CD4-positive, alpha-beta memory T cell (primary cell): ENCODE results near the gene MYB. TPM values are rescaled to one million over a fixed set of nuclear protein-coding genes. Genes with fewer than 3 reads are reported as not detected.

Experiments
- CTCF ChIA-PET: fragments of 350-600 bp; sonication (Branson Sonifier 250); formaldehyde crosslinking; loops from one replicate; lab custom pipeline; 2021; ENCODE audit warnings: inconsistent platforms; ENCODE audit not compliant: partially characterized antibody; lab: Charles Lee
- POLR2A ChIA-PET: fragments of 350-600 bp; sonication (Branson Sonifier 250); formaldehyde crosslinking; loops from one replicate; lab custom pipeline; 2021; ENCODE audit not compliant: partially characterized antibody; lab: Charles Lee
- DNase-seq, 5 donors: peaks; one replicate each; pipeline versions ENCODE4 v3.0.0 to v3.0.0-alpha.2; 2020 to 2022; ENCODE audit warnings: mixed read lengths in 1 of 5
- H3K27ac ChIP-seq: one replicate; pipeline ENCODE4 v1.7.0; 2013; ENCODE audit warnings: low read depth, low read length
- H3K27me3 ChIP-seq: 2 replicates; pipeline ENCODE4 v1.7.0; 2013; ENCODE audit warnings: mild to moderate bottlenecking, low read length, moderate library complexity; ENCODE audit not compliant: insufficient read depth
- H3K36me3 ChIP-seq: 2 replicates; pipeline ENCODE4 v1.7.0; 2013; ENCODE audit warnings: mild to moderate bottlenecking, low read length, moderate library complexity; ENCODE audit not compliant: insufficient read depth
- H3K4me1 ChIP-seq: 2 replicates; pipeline ENCODE4 v1.7.0; 2013; ENCODE audit warnings: mild to moderate bottlenecking, low read length, moderate library complexity; ENCODE audit not compliant: insufficient read depth
- H3K4me3 ChIP-seq, 2 donors: one replicate each; pipeline ENCODE4 v1.7.0; 2013; ENCODE audit warnings: low read length in 2 of 2, mild to moderate bottlenecking in 1 of 2
- H3K9me3 ChIP-seq, 2 donors: one replicate each; pipeline ENCODE4 v1.7.0; 2013; ENCODE audit warnings: low read length in 2 of 2, control low read depth in 1 of 2; ENCODE audit not compliant: control insufficient read depth in 1 of 2
- H3K27ac Mint-ChIP-seq, 7 donors: one replicate each; pipeline ENCODE4 v1.8.0; 2020 to 2021; ENCODE audit warnings: mixed read lengths in 7 of 7, mild to moderate bottlenecking in 6 of 7, inconsistent platforms in 3 of 7, moderate library complexity in 3 of 7
- H3K27me3 Mint-ChIP-seq, 2 donors: one replicate each; pipeline ENCODE4 v1.8.0; 2020 to 2021; ENCODE audit warnings: mixed read lengths in 2 of 2
- H3K36me3 Mint-ChIP-seq, 2 donors: one replicate each; pipeline ENCODE4 v1.8.0; 2020 to 2021; ENCODE audit warnings: mixed read lengths in 2 of 2, inconsistent platforms in 1 of 2, mild to moderate bottlenecking in 1 of 2
- H3K4me1 Mint-ChIP-seq, 4 donors: one replicate each; pipeline ENCODE4 v1.8.0; 2020 to 2021; ENCODE audit warnings: mixed read lengths in 4 of 4, mild to moderate bottlenecking in 1 of 4
- H3K4me3 Mint-ChIP-seq, 8 donors: one replicate each; pipeline ENCODE4 v1.8.0; 2020 to 2021; ENCODE audit warnings: mixed read lengths in 8 of 8, mild to moderate bottlenecking in 7 of 8, moderate library complexity in 6 of 8, inconsistent platforms in 3 of 8
- H3K9me3 Mint-ChIP-seq, 8 donors: one replicate each; pipeline ENCODE4 v1.8.0; 2020 to 2021; ENCODE audit warnings: mixed read lengths in 8 of 8, mild to moderate bottlenecking in 5 of 8, inconsistent platforms in 3 of 8, moderate library complexity in 1 of 8
- intact Hi-C: fragments of 100-400 bp; cut with micrococcal nuclease; formaldehyde crosslinking; loops from one replicate; pipeline ENCODE4 v1.15.1; 2023
- polyA plus RNA-seq, 2 donors: library from polyadenylated mRNA; unstranded; fragments of 300-500 nt; fragmentation: Illumina TruSeq; gene quantifications; one replicate each; pipeline ENCODE4 v1.2.3, GENCODE V29; 2021
- total RNA-seq, 2 experiments: library from RNA; stranded (reverse); gene quantifications; one replicate each; pipeline ENCODE4 v1.2.3, GENCODE V29; 2021

The MYB gene
- total and polyA plus RNA-seq, 4 experiments from 2014 or later = 0.31 to 4.7 (median 2.1) TPM

DNA sequence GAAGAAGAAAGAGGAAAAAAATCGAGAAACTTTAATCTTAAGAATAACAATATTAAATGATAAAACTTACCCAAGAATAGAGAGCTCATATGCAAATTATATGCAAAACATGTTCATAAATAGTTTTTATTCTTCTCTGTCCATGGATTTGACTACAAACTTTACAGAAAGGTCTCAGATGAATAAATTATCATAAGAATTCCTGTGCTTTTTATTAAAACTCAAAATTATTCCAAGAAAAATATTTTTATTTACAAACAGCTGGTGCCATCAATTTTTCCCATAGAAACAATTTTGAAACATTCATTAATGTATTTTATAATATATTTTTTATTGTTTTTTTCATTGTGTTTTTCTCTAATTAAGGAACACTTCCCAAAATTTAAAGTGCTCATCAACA, 12.1 kb downstream of the MYB start:
- intact Hi-C loops = no loop called here
- Mint-ChIP-seq H3K9me3 (no peaks in the 10 kb centered on the region), H3K4me3 (no peak overlapping the region), H3K27me3 (no peaks in the 10 kb centered on the region), H3K27ac (no peak overlapping the region), H3K36me3 (peaks cover 0 to 3% of the 10 kb centered on the region in 2 donors), H3K4me1 (peaks cover 9 to 13% (median 12%) of the 10 kb centered on the region in 4 donors)
- H3K27me3 ChIP-seq = no peaks in the 10 kb centered on the region
- DNase-seq = no peak
- no peak overlapping the region for H3K4me3 ChIP-seq
- ChIA-PET POLR2A (no interaction called here), CTCF (interaction anchor here (2.0 kb wide), 1 partner anchor 9 kb away, joined by 6 read pairs; no protein-coding TSS in a partner anchor)
- no peak overlapping the region for H3K27ac ChIP-seq
- no peaks in the 10 kb centered on the region for H3K36me3 ChIP-seq
- H3K9me3 ChIP-seq = no peaks in the 10 kb centered on the region
- H3K4me1 ChIP-seq = peaks cover 4% of the 10 kb centered on the region

- Mint-ChIP-seq H3K27ac (no peak overlapping the region), H3K4me1 (peaks cover 9 to 13% (median 12%) of the 10 kb centered on the region in 4 donors), H3K4me3 (no peak overlapping the region), H3K27me3 (no peaks in the 10 kb centered on the region), H3K36me3 (peaks cover 0 to 3% of the 10 kb centered on the region in 2 donors), H3K9me3 (no peaks in the 10 kb centered on the region)
- Histone ChIP-seq H3K4me3 (no peak overlapping the region), H3K4me1 (peaks cover 4% of the 10 kb centered on the region), H3K27ac (no peak overlapping the region), H3K27me3 (no peaks in the 10 kb centered on the region), H3K36me3 (no peaks in the 10 kb centered on the region), H3K9me3 (no peaks in the 10 kb centered on the region)
- ChIA-PET CTCF (no interaction called here), POLR2A (interaction anchor here (0.8 to 1.3 kb wide), 2 partner anchors 8 to 140 kb away, joined by 3 read pairs; partner anchors contain the start of gene HBS1L)
- intact Hi-C loops = no loop called here
- no peak for DNase-seq
Measured at GRCh38 chr6:135195041-135195440, 13.9 kb downstream of the MYB start.

- peaks cover 9 to 13% (median 12%) of the 10 kb centered on the region in 4 donors for H3K4me1 Mint-ChIP-seq
- Histone ChIP-seq H3K27ac (no peak overlapping the region), H3K27me3 (no peaks in the 10 kb centered on the region), H3K4me3 (no peak overlapping the region), H3K36me3 (no peaks in the 10 kb centered on the region), H3K9me3 (no peaks in the 10 kb centered on the region), H3K4me1 (peaks cover 4% of the 10 kb centered on the region)
- peak overlapping the region in 2 of 7 donors; percentile 32 to 77 for H3K27ac Mint-ChIP-seq
- POLR2A ChIA-PET = no interaction called here
- DNase-seq = no peak
- H3K9me3 Mint-ChIP-seq = no peaks in the 10 kb centered on the region
- intact Hi-C loops = no loop called here
- CTCF ChIA-PET = no interaction called here
- no peaks in the 10 kb centered on the region for H3K27me3 Mint-ChIP-seq
- H3K36me3 Mint-ChIP-seq = peaks cover 0 to 3% of the 10 kb centered on the region in 2 donors
- peak overlapping the region in 1 of 8 donors; percentile 36 for H3K4me3 Mint-ChIP-seq
Measured at GRCh38 chr6:135195522-135195921, 14.4 kb downstream of the MYB start.

- Histone ChIP-seq H3K27me3 (no peaks in the 10 kb centered on the region), H3K4me3 (no peak overlapping the region), H3K27ac (no peak overlapping the region), H3K4me1 (peaks cover 4% of the 10 kb centered on the region), H3K9me3 (no peaks in the 10 kb centered on the region), H3K36me3 (no peaks in the 10 kb centered on the region)
- peaks cover 9 to 13% (median 12%) of the 10 kb centered on the region in 4 donors for H3K4me1 Mint-ChIP-seq
- peak overlapping the region in 7 of 8 donors; percentile 11 to 65 (median 55) for H3K4me3 Mint-ChIP-seq
- peaks cover 0 to 3% of the 10 kb centered on the region in 2 donors for H3K36me3 Mint-ChIP-seq
- intact Hi-C loops = no loop called here
- no peak for DNase-seq
- POLR2A ChIA-PET = no interaction called here
- CTCF ChIA-PET = no interaction called here
- no peaks in the 10 kb centered on the region for H3K27me3 Mint-ChIP-seq
- H3K27ac Mint-ChIP-seq = peak overlapping the region in 1 of 7 donors; percentile 55
- no peaks in the 10 kb centered on the region for H3K9me3 Mint-ChIP-seq
Measured at GRCh38 chr6:135196739-135197510, 15.8 kb downstream of the MYB start.

DNA sequence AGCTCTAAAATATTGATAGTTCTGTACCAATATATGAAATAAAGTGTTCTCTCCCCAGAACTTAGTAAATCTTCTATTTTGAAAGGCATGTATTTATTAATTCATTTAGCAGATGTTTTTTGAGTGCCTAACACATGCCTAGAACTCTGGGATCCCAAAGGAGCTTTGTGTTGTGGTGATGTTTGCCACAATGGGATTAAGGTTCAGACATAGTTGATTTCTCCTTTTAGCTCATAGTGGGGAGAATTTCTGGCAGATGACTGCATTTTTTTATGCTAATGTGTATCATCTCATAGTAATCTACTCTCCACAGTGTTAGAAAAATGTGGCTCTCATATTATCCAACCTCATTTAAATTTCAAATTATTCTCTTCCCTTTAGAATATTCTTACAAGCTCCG, 21.7 kb downstream of the MYB start:
- ChIA-PET POLR2A (interaction anchor here (1.2 kb wide), 1 partner anchor 8 kb away, joined by 3 read pairs; no protein-coding TSS in a partner anchor), CTCF (interaction anchor here (0.8 to 1.0 kb wide), 2 partner anchors 11 to 19 kb away, joined by 3 to 4 read pairs; no protein-coding TSS in a partner anchor)
- Mint-ChIP-seq H3K27me3 (no peaks in the 10 kb centered on the region), H3K27ac (no peak overlapping the region), H3K36me3 (no peaks in the 10 kb centered on the region), H3K4me1 (no peaks in the 10 kb centered on the region), H3K4me3 (no peak overlapping the region), H3K9me3 (no peaks in the 10 kb centered on the region)
- Histone ChIP-seq H3K4me1 (no peaks in the 10 kb centered on the region), H3K36me3 (no peaks in the 10 kb centered on the region), H3K9me3 (no peaks in the 10 kb centered on the region), H3K27me3 (no peaks in the 10 kb centered on the region), H3K27ac (no peak overlapping the region), H3K4me3 (no peak overlapping the region)
- DNase-seq = no peak
- intact Hi-C loops = no loop called here

DNA sequence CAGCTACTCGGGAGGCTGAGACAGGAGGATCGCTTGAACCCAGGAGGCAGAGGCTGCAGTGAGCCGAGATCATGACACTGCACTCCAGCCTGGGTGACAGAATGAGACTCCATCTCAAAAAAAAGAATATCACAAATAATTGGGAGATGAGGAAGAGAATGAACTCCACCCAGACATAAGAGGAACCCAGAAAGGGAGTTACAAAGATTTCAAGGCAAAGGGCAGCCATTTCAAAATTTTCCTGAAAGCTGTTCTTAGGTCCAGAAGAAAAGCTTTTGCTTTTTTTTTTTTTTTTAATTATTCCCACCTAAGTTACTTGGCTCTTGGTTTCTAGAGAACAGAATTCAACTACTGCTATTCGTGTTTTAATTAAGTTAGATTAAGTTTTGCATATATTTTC, 23.8 kb downstream of the MYB start:
- no peaks in the 10 kb centered on the region for H3K27me3 ChIP-seq
- H3K4me1 ChIP-seq = peaks cover 8% of the 10 kb centered on the region
- no peak overlapping the region for H3K4me3 Mint-ChIP-seq
- no peak overlapping the region for H3K4me3 ChIP-seq
- CTCF ChIA-PET = interaction anchor here (1.0 kb wide), 1 partner anchor 12 kb away, joined by 4 read pairs; no protein-coding TSS in a partner anchor
- H3K27ac Mint-ChIP-seq = no peak overlapping the region
- no peak for DNase-seq
- no peaks in the 10 kb centered on the region for H3K27me3 Mint-ChIP-seq
- H3K36me3 ChIP-seq = no peaks in the 10 kb centered on the region
- no peaks in the 10 kb centered on the region for H3K9me3 Mint-ChIP-seq
- POLR2A ChIA-PET = interaction anchor here (0.8 kb wide), 1 partner anchor 10 kb away, joined by 3 read pairs; no protein-coding TSS in a partner anchor
- no peak overlapping the region for H3K27ac ChIP-seq
- no peaks in the 10 kb centered on the region for H3K9me3 ChIP-seq
- intact Hi-C loops = no loop called here
- no peaks in the 10 kb centered on the region for H3K36me3 Mint-ChIP-seq
- peaks cover 3 to 8% (median 5%) of the 10 kb centered on the region in 4 donors for H3K4me1 Mint-ChIP-seq

DNA sequence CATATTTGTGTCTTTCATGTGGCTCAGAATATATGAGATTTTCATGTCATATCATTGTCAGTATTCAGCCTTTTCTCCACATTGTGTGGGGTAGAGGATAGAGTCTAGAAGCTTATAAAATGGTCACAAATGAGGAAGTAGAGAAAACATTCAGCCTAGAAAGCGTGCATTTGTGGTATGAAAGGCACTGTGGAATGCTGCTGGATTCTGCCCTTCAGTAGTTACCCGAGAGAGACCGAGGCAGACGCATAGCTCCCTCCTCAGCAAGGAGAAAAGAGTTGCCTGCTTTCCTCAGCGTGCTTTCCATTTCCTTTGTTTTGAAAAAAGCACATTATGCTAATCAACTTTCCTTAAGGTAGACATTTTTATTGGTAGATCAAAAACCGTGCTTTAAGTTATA, 28.7 kb downstream of the MYB start:
- POLR2A ChIA-PET = interaction anchor here (0.9 to 1.6 kb wide), 4 partner anchors 22 to 29 kb away, joined by 3 to 5 read pairs (median 4); partner anchors contain the start of gene MYB
- Mint-ChIP-seq H3K36me3 (no peaks in the 10 kb centered on the region), H3K4me1 (peaks cover 19 to 35% (median 28%) of the 10 kb centered on the region in 4 donors), H3K4me3 (peak overlapping the region; percentile 74 to 88 (median 84)), H3K27me3 (no peaks in the 10 kb centered on the region), H3K9me3 (no peaks in the 10 kb centered on the region), H3K27ac (peak overlapping the region in 6 of 7 donors; percentile 65 to 91 (median 85))
- intact Hi-C loops = loop anchor here (10.0 kb wide), 1 partner anchor 215 kb away; no protein-coding TSS in a partner anchor
- H3K36me3 ChIP-seq = no peaks in the 10 kb centered on the region
- H3K4me3 ChIP-seq = peak overlapping the region; percentile 34 to 41
- H3K9me3 ChIP-seq = no peaks in the 10 kb centered on the region
- peak in 4 of 5 donors; percentile 16 to 32 (median 24) for DNase-seq
- CTCF ChIA-PET = interaction anchor here (0.9 to 1.3 kb wide), 5 partner anchors 9 to 66 kb away, joined by 3 to 6 read pairs (median 3); partner anchors contain the start of gene MYB
- no peak overlapping the region for H3K27ac ChIP-seq
- H3K27me3 ChIP-seq = no peaks in the 10 kb centered on the region
- peaks cover 37% of the 10 kb centered on the region for H3K4me1 ChIP-seq
